Left ventricle myocardium inferior (tissue), 1 donor: Measurements from ENCODE around the gene DNAJC28. TPM values are rescaled to one million over a fixed set of nuclear protein-coding genes. Genes with fewer than 3 reads are reported as not detected.

Experiments used
- DNase-seq: peaks from one replicate; pipeline ENCODE4 v3.0.0-alpha.2; 2020
- H3K27ac ChIP-seq: fragments of 200-600 bp; replicated peaks from 2 replicates; pipeline ENCODE4 v1.8.0; 2021
- H3K27me3 ChIP-seq: fragments of 200-600 bp; 2 replicates; pipeline ENCODE4 v1.8.0; 2021; ENCODE audit warnings: low read depth
- H3K36me3 ChIP-seq: fragments of 200-600 bp; 2 replicates; pipeline ENCODE4 v1.8.0; 2021
- H3K4me1 ChIP-seq: fragments of 200-600 bp; 2 replicates; pipeline ENCODE4 v1.8.0; 2021
- H3K4me3 ChIP-seq: fragments of 200-600 bp; 2 replicates; pipeline ENCODE4 v1.8.0; 2021; ENCODE audit warnings: mild to moderate bottlenecking, moderate library complexity
- H3K9me3 ChIP-seq: fragments of 200-600 bp; replicated peaks from 2 replicates; pipeline ENCODE4 v1.8.0; 2021
- CTCF ChIP-seq: fragments of 200-600 bp; IDR thresholded peaks from 2 replicates; pipeline ENCODE4 v1.8.0; 2021; ENCODE audit warnings: antibody characterized with exemption, mild to moderate bottlenecking, borderline replicate concordance
- intact Hi-C: fragments of 100-400 bp; cut with micrococcal nuclease; formaldehyde crosslinking; loops from one replicate; pipeline ENCODE4 v1.11.0; 2022
- total RNA-seq: library from RNA; stranded (reverse); fragmentation: NEBNext Ultra II Directional; extraction: Animal tissue kit (Norgen Biotek cat#: 25700); gene quantifications from one replicate; pipeline ENCODE4 v1.2.1, GENCODE V29; 2021
- donor health status: DM: no; HTN: yes; CAD: no; lungs with severe emphysema.

DNAJC28 gene
- total RNA-seq, 1 donor from 2014 or later = 6.5 TPM

DNA sequence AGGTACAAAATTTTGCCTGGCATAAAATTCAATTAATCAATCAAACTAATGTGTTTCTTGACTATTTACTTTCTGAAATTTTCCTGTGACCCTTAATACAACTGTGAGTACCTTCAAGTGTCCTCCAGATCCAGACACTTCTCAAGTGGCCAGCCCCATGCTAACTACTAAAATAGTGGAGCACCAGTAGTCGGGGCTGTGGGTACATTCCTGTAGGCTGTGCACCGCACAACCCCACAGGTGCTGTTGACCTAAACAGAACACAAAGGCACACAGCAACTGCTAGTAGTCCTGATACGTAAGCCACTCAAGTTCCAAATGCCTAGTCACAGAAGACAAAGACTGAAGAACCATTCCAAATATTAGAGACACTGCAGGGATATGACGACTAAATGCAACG, 48.3 kb downstream of the DNAJC28 start:
- intact Hi-C loops = loop anchor here (10.0 kb wide), 2 partner anchors 68 to 608 kb away; no protein-coding TSS in a partner anchor
- no peak for TF ChIP-seq CTCF
- no peak for DNase-seq
- peaks cover 26% of the 10 kb centered on the region for H3K36me3 ChIP-seq
- no peak overlapping the region for H3K4me3 ChIP-seq
- peak overlapping the region; percentile 70 for H3K27ac ChIP-seq
- H3K4me1 ChIP-seq = peaks cover 36% of the 10 kb centered on the region
- H3K9me3 ChIP-seq = no peaks in the 10 kb centered on the region
- no peaks in the 10 kb centered on the region for H3K27me3 ChIP-seq

- H3K9me3 ChIP-seq = no peaks in the 10 kb centered on the region
- no peak for TF ChIP-seq CTCF
- H3K4me3 ChIP-seq = no peak overlapping the region
- peaks cover 34% of the 10 kb centered on the region for H3K36me3 ChIP-seq
- peak; percentile 47 for DNase-seq
- peak overlapping the region; percentile 70 for H3K27ac ChIP-seq
- no peaks in the 10 kb centered on the region for H3K27me3 ChIP-seq
- peaks cover 36% of the 10 kb centered on the region for H3K4me1 ChIP-seq
- intact Hi-C loops = loop anchor here (10.0 kb wide), 2 partner anchors 67 to 607 kb away; no protein-coding TSS in a partner anchor
Measured at GRCh38 chr21:33441489-33442477, 49.7 kb downstream of the DNAJC28 start.

Other genes with a start within 250 kb of the DNAJC28 start
- 6.8 TPM for gene IL10RB, start 225.3 kb downstream of the DNAJC28 start, total RNA-seq
- gene IFNAR1, start 166.7 kb downstream of the DNAJC28 start, total RNA-seq = 24.4 TPM
- 34.6 TPM for gene IFNGR2, start 88.3 kb downstream of the DNAJC28 start, total RNA-seq
- 37.0 TPM for gene TMEM50B, start 11.7 kb downstream of the DNAJC28 start, total RNA-seq
- 41.5 TPM for gene GART, start 50.4 kb upstream of the DNAJC28 start, total RNA-seq
- 148 TPM for gene SON, start 51.3 kb upstream of the DNAJC28 start, total RNA-seq
- 6.9 TPM for gene DONSON, start 97.0 kb upstream of the DNAJC28 start, total RNA-seq
- 24.9 TPM for gene CRYZL1, start 150.0 kb upstream of the DNAJC28 start, total RNA-seq
- 41.9 TPM for gene ITSN1, start 150.8 kb upstream of the DNAJC28 start, total RNA-seq